ENCODE measurements around the gene COX10.
"Not testable (repeated sequence)": the region's sequence is repeated elsewhere in the genome, so short reads cannot be mapped to it uniquely, and the experiment has no call there.

- TF ChIP-seq POLR2A (IDR thresholded peaks at IDR 0.05; ENCODE audit: low read depth, low read length); SPI1 (IDR thresholded peaks at IDR 0.05; ENCODE audit: low read depth, low read length); POLR2AphosphoS5 (IDR thresholded peaks at IDR 0.05; ENCODE audit: low read depth, low read length); TAF1 (IDR thresholded peaks at IDR 0.05; ENCODE audit: low read depth, low read length); PAX5 (IDR thresholded peaks at IDR 0.05; ENCODE audit: insufficient read depth, low read length, severe bottlenecking); POU2F2 (IDR thresholded peaks at IDR 0.05; ENCODE audit: low read depth, low read length): not testable (repeated sequence)
Measured at GRCh38 chr17:14179951-14180350, 110.6 kb downstream of the COX10 start.

Measured in GM12891 (cell line).